Ammon's horn (tissue), 1 donor: ENCODE results near the gene GIT1.

Experiments used
- DNase-seq: peaks from one replicate; pipeline ENCODE4 v3.0.0-alpha.2; 2016; ENCODE audit warnings: low spot score

GIT1 gene

GRCh38 chr17:29526322-29526721 is 63.1 kb downstream of the GIT1 start:
- DNase-seq = no peak

GRCh38 chr17:29524692-29525091 is 64.8 kb downstream of the GIT1 start:
- peak; percentile 9 for DNase-seq
